ENCODE measurements around the gene XG. TPM values are rescaled to one million over a fixed set of nuclear protein-coding genes. Genes with fewer than 3 reads are reported as not detected.
A peak's percentile ranks its signal among the peaks of the same experiment; 100 is the strongest.
"Not testable (repeated sequence)": the region's sequence is repeated elsewhere in the genome, so short reads cannot be mapped to it uniquely, and the experiment has no call there.

The XG gene
- total and polyA plus RNA-seq, 5 experiments from 2014 or later = not detected

GRCh38 chrX:2812161-2812907 lies 60.5 kb downstream of the XG start:
- ATAC-seq = peak in 1 of 2 donors; percentile 44
- H3K36me3 Mint-ChIP-seq, H3K9me3 Mint-ChIP-seq, H3K27me3 Mint-ChIP-seq, POLR2A ChIA-PET, H3K4me1 Mint-ChIP-seq: not testable (repeated sequence)
- Mint-ChIP-seq H3K4me3 (peak overlapping the region in 9 of 10 donors; percentile 25 to 77 (median 70)), H3K27ac (peak overlapping the region in 4 of 10 donors; percentile 31 to 81 (median 79))
- peak in 9 of 10 donors; percentile 8 to 66 (median 20) for DNase-seq

- DNase-seq (no peak), ATAC-seq (no peak)
- peaks cover 0 to 9% (median 2%) of the 10 kb centered on the region in 5 donors for H3K27me3 Mint-ChIP-seq
- H3K9me3 Mint-ChIP-seq = no peaks in the 10 kb centered on the region
- POLR2A ChIA-PET = no interaction called here
- peaks cover 2 to 7% (median 4%) of the 10 kb centered on the region in 4 donors for H3K4me1 Mint-ChIP-seq
- no peaks in the 10 kb centered on the region for H3K36me3 Mint-ChIP-seq
- H3K27ac Mint-ChIP-seq = no peak overlapping the region
- H3K4me3 Mint-ChIP-seq = no peak overlapping the region
Observed at GRCh38 chrX:2817036-2817435, 65.2 kb downstream of the XG start.

DNA sequence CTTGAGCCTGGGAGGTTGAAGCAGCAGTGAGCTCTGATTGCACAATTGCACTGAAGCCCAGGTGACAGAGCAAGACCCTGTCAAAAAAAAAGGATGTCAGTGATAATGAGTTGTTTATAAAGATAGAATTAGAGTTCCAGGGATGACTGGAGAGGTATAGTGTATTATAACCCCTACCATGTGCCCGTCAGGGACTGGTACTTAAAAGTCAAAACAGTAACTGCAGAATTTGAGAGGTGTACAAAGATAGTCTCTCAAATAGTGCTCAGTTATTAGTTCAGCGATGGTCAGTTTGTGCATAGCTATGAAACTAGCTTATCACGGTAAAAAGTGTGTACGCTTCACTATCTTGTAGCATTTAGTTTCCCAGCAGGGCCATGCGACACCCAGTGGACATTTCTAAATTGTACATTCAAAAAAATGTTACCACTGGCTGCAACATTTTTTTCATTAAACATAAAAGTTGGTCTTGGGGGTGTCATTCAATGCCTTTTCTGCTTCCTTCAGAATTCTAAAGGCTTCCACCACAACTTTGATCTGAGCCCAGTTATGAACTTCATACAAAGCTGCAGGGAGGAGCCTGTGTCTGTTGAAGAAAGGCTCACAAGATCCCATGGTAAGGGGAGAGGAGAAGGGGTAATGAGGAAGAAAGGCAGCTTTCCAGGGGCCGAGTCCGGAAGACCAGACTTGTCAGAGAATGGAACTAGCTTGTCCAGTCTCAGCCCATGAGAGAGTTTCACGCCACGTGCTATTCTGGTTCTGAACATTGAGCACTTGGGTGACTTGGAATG lies 67.7 kb downstream of the XG start:
- Mint-ChIP-seq H3K27ac (no peak overlapping the region), H3K36me3 (peaks cover 0 to 4% (median 0%) of the 10 kb centered on the region in 3 donors), H3K9me3 (no peaks in the 10 kb centered on the region), H3K4me3 (no peak overlapping the region), H3K4me1 (peaks cover 0 to 7% (median 2%) of the 10 kb centered on the region in 4 donors), H3K27me3 (peaks cover 0 to 4% (median 1%) of the 10 kb centered on the region in 5 donors)
- ATAC-seq (no peak), DNase-seq (no peak)
- POLR2A ChIA-PET = no interaction called here

GRCh38 chrX:2820136-2820771 lies 68.4 kb downstream of the XG start:
- ATAC-seq (no peak), DNase-seq (no peak)
- Mint-ChIP-seq H3K4me3 (no peak overlapping the region), H3K4me1 (peaks cover 0 to 7% (median 2%) of the 10 kb centered on the region in 4 donors), H3K36me3 (peaks cover 0 to 4% (median 0%) of the 10 kb centered on the region in 3 donors), H3K27ac (peak overlapping the region in 1 of 10 donors; percentile 48), H3K9me3 (no peaks in the 10 kb centered on the region), H3K27me3 (peaks cover 0 to 2% (median 0%) of the 10 kb centered on the region in 5 donors)
- POLR2A ChIA-PET = no interaction called here

DNA sequence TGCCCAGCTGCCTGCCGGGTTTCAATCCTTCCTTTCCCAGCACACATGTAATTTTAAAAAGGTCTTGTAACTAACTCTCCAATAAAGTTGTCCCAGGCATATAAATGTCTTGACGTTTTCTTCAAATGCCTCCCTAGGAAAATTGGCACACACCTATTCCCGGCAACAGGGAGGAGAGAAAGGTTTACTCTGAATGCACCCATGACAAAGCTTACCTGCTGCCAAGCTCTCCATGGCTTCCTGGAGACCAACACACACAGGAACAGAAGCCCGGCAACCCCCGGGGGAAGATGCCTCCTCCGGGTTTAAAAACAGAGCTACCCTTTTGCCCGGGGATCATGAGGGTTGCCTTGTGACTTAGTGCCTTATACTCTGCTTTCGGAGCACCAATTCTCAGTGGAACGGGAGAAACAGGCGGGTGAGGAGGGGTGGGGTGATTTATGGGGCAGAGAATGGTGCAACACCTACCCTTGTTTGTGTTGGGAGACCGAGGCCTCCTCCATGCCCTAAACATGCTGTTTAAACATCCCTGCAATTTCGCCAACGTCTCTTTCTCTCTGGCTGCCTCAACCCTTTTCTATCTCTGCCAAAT lies 72.1 kb downstream of the XG start:
- Mint-ChIP-seq H3K9me3 (no peaks in the 10 kb centered on the region), H3K4me1 (peaks cover 0 to 7% (median 2%) of the 10 kb centered on the region in 4 donors), H3K4me3 (no peak overlapping the region), H3K36me3 (peaks cover 0 to 4% (median 0%) of the 10 kb centered on the region in 3 donors), H3K27me3 (peaks cover 0 to 2% (median 0%) of the 10 kb centered on the region in 5 donors), H3K27ac (no peak overlapping the region)
- ATAC-seq (no peak), DNase-seq (no peak)
- POLR2A ChIA-PET = no interaction called here

DNA sequence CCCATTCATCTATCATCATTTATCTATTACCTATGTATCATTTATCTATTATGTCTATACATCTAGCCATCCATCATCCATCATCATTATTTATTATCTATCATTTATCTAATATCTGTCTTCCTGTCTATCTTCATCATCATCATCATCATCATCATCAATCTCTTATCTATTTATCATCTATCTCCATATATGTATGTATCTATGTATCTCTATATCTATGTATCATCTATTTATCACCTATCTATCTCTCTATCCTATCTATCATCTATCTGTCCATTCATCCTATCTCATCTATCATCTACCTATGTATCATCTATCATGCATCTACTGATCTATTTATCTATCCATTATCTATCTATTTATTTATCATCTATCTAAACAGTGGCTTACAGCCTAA lies 73.0 kb downstream of the XG start:
- DNase-seq (no peak), ATAC-seq (no peak)
- Mint-ChIP-seq H3K9me3 (no peaks in the 10 kb centered on the region), H3K27ac (no peak overlapping the region), H3K4me1 (peaks cover 0 to 7% (median 2%) of the 10 kb centered on the region in 4 donors), H3K36me3 (peaks cover 0 to 4% (median 0%) of the 10 kb centered on the region in 3 donors), H3K27me3 (peaks cover 0 to 2% (median 0%) of the 10 kb centered on the region in 5 donors), H3K4me3 (no peak overlapping the region)
- POLR2A ChIA-PET = no interaction called here

DNA sequence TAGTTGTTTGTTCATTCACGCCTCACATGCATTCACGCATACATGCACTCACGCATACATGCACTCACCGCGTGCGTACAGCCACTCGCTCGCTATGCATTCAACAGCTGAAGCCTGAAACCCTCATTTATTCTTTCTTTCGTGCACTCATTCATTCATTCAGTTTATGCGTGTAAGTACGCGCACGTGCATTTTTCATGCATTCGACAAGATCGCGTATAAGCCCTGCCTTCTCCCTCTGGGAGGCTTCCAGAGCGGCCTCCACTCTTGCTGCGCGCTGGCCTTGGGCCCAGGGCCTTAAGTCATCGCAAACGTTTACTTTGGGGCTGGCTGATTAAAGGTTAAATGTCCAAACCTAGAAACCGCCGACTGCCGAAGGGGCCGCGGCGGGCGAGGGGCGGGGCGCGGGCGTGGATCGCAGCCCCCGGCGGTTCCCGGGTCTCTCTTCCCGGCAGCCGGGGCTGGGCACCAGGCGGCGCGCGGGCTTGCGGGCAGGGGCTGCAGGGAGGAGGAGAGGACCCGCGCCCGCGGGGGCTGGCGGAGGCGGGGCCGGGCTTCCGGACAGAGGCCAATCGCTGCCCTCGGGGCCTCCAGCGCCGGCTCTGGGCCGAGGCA lies 76.6 kb downstream of the XG start, which contains the start of gene GYG2:
Gene GYG2 (plus strand): TSS at position 587 of the 615 bp plus-strand sequence. CDS start 1,259 bp downstream, outside the sequence.
- H3K4me3 Mint-ChIP-seq = peak within 1 kb of the TSS in 1 of 10 donors; percentile 45
- POLR2A ChIA-PET = no interaction called here
- peaks cover 0 to 4% (median 0%) of the 10 kb centered on the region in 3 donors for H3K36me3 Mint-ChIP-seq
- H3K4me1 Mint-ChIP-seq = no peaks in the 10 kb centered on the region
- no peak for DNase-seq
- no peak within 1 kb of the TSS for H3K27ac Mint-ChIP-seq
- peaks cover 4 to 24% (median 11%) of the 10 kb centered on the region in 5 donors for H3K27me3 Mint-ChIP-seq
- peaks cover 0 to 9% (median 0%) of the 10 kb centered on the region in 9 donors for H3K9me3 Mint-ChIP-seq
- ATAC-seq = no peak

GRCh38 chrX:2828959-2829411 lies 77.1 kb downstream of the XG start:
- no peak for ATAC-seq
- POLR2A ChIA-PET = no interaction called here
- peaks cover 0 to 9% (median 0%) of the 10 kb centered on the region in 9 donors for H3K9me3 Mint-ChIP-seq
- no peak overlapping the region for H3K27ac Mint-ChIP-seq
- H3K4me1 Mint-ChIP-seq = no peaks in the 10 kb centered on the region
- H3K27me3 Mint-ChIP-seq = peaks cover 4 to 29% (median 11%) of the 10 kb centered on the region in 5 donors
- peak overlapping the region in 1 of 10 donors; percentile 45 for H3K4me3 Mint-ChIP-seq
- DNase-seq = peak in 1 of 10 donors; percentile 5
- H3K36me3 Mint-ChIP-seq = peaks cover 0 to 4% (median 0%) of the 10 kb centered on the region in 3 donors

GRCh38 chrX:2829469-2830246 lies 77.8 kb downstream of the XG start:
- POLR2A ChIA-PET = no interaction called here
- peaks cover 0 to 9% (median 0%) of the 10 kb centered on the region in 9 donors for H3K9me3 Mint-ChIP-seq
- peaks cover 4 to 31% (median 11%) of the 10 kb centered on the region in 5 donors for H3K27me3 Mint-ChIP-seq
- H3K4me1 Mint-ChIP-seq = no peaks in the 10 kb centered on the region
- H3K4me3 Mint-ChIP-seq = peak overlapping the region in 1 of 10 donors; percentile 43
- ATAC-seq (no peak), DNase-seq (no peak)
- no peak overlapping the region for H3K27ac Mint-ChIP-seq
- H3K36me3 Mint-ChIP-seq = peaks cover 0 to 4% (median 0%) of the 10 kb centered on the region in 3 donors

DNA sequence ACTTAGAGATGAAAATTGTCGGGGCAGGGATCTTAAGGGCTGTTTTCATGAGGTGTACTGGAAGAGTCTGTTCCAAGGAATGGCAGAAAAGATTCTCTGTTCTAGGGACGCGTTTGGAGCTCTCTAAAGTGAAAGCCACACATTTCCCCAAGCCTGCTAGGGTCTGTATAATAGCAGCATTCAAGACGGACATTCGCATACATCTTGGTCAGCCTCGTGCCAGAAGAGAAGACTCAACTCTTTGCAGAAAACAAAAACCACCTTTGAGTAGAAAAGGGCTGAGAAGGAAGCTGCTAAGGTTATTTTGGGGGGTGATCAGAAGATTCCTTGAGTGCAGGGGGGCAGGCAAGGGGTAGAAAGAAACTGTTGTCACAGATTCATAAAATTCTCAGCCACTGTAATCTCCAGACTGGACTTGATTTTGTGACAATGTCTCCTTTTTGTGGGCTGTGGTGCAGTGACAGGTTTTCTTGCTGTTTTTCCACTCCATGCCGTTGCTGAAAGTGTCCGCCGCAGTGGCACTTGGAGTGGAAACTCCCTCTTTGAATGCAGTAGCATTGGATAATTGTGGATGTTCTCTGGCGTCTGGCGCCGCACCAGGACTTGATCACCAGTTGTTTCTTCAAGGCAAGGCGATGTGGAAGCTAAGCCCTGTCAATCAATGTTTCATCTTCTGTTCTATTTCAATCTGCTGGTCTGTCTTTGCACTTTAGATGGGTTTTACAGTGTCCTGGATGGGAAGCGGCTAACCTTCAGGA lies 79.8 kb downstream of the XG start:
- H3K4me1 Mint-ChIP-seq = no peaks in the 10 kb centered on the region
- POLR2A ChIA-PET = no interaction called here
- peaks cover 0 to 14% (median 0%) of the 10 kb centered on the region in 3 donors for H3K36me3 Mint-ChIP-seq

GRCh38 chrX:2837961-2838360 lies 86.1 kb downstream of the XG start:
- Mint-ChIP-seq H3K4me3 (no peak overlapping the region), H3K4me1 (no peaks in the 10 kb centered on the region), H3K36me3 (peaks cover 0 to 41% (median 0%) of the 10 kb centered on the region in 3 donors), H3K9me3 (peaks cover 3 to 47% (median 16%) of the 10 kb centered on the region in 9 donors), H3K27me3 (peaks cover 7 to 36% (median 13%) of the 10 kb centered on the region in 5 donors), H3K27ac (no peak overlapping the region)
- no peak for ATAC-seq
- POLR2A ChIA-PET = no interaction called here
- no peak for DNase-seq

More for the DNA sequence above, 79.8 kb downstream of the XG start:
- H3K9me3 Mint-ChIP-seq = peaks cover 0 to 21% (median 4%) of the 10 kb centered on the region in 9 donors
- ATAC-seq (no peak), DNase-seq (no peak)
- no peak overlapping the region for H3K27ac Mint-ChIP-seq
- peaks cover 9 to 38% (median 16%) of the 10 kb centered on the region in 5 donors for H3K27me3 Mint-ChIP-seq
- no peak overlapping the region for H3K4me3 Mint-ChIP-seq

Data from naive thymus-derived CD8-positive, alpha-beta T cell (primary cell).